GM13977 (cell line): ENCODE measurements around the gene KHDRBS2.
A peak's percentile ranks its signal among the peaks of the same experiment; 100 is the strongest.

ENCODE experiments used
- DNase-seq: peaks from one replicate; pipeline ENCODE4 v3.0.0; 2012; ENCODE audit warnings: low spot score
- CTCF ChIP-seq: IDR thresholded peaks from 2 replicates; pipeline ENCODE4 v1.5.1; 2012; ENCODE audit warnings: mild to moderate bottlenecking, control low read depth; ENCODE audit not compliant: insufficient read depth; ENCODE audit errors: extremely low read depth, missing control alignments
- in situ Hi-C: fragments of 300-500 bp; cut with MboI; formaldehyde crosslinking; loops from one replicate; pipeline ENCODE4 v1.12.0; 2022; ENCODE audit warnings: low sequenced_read_pairs, low pct_unique_long_range_greater_than_20kb, mixed read lengths, inconsistent platforms; ENCODE audit not compliant: unreplicated experiment

The KHDRBS2 gene

GRCh38 chr6:62150048-62150663 lies 135.9 kb downstream of the KHDRBS2 start:
- peak; percentile 15 for DNase-seq
- in situ Hi-C loops: no loop called here
- peak; percentile 75 for TF ChIP-seq CTCF

- DNase-seq: no peak
- in situ Hi-C loops: no loop called here
- no peak for TF ChIP-seq CTCF
These were observed 138.8 kb downstream of the KHDRBS2 start for GRCh38 chr6:62146954-62147853.

- no peak for TF ChIP-seq CTCF
- in situ Hi-C loops: no loop called here
- no peak for DNase-seq
These were observed 156.9 kb downstream of the KHDRBS2 start for GRCh38 chr6:62129127-62129526.

- in situ Hi-C loops: no loop called here
- no peak for DNase-seq
- TF ChIP-seq CTCF: no peak
These were observed 166.6 kb downstream of the KHDRBS2 start for GRCh38 chr6:62119401-62119800.

- no peak for DNase-seq
- no peak for TF ChIP-seq CTCF
- in situ Hi-C loops: no loop called here
These were observed 182.7 kb downstream of the KHDRBS2 start for GRCh38 chr6:62103186-62103859.

- no peak for TF ChIP-seq CTCF
- DNase-seq: no peak
- in situ Hi-C loops: no loop called here
These were observed 183.6 kb downstream of the KHDRBS2 start for GRCh38 chr6:62102387-62102786.
